ENCODE results near the gene TMEM94. TPM values are rescaled to one million over a fixed set of nuclear protein-coding genes. Genes with fewer than 3 reads are reported as not detected.
A peak's percentile ranks its signal among the peaks of the same experiment; 100 is the strongest.

Gene TMEM94
- total and polyA plus RNA-seq, 2 of the 13 experiments (the other 11 are each of a cell fraction or from before 2014, with no cell fraction given) = 32.6 to 134 TPM

GRCh38 chr17:75525806-75526554 lies 69.5 kb downstream of the TMEM94 start (continued):
- TF ChIP-seq NCOA5 (CRISPR knock-in tag; IDR thresholded peaks at IDR 0.05) (no peak), U2AF2 (IDR thresholded peaks at IDR 0.05; ENCODE audit: low read depth, low read length) (no peak), TAF15 (IDR thresholded peaks at IDR 0.05; ENCODE audit: low read depth, low read length, poor library complexity, severe bottlenecking) (no peak), ETV6 (CRISPR knock-in tag; conservative IDR thresholded peaks at IDR 0.05) (no peak), ZNF44 (CRISPR knock-in tag; IDR thresholded peaks at IDR 0.05) (no peak; the same call in 1 of the 2 replicates), JUNB (CRISPR knock-in tag; IDR thresholded peaks at IDR 0.05; ENCODE audit: borderline replicate concordance) (no peak), ZNF230 (CRISPR knock-in tag; IDR thresholded peaks at IDR 0.05) (no peak; the same call in 1 of the 2 replicates), ZNF784 (CRISPR knock-in tag; IDR thresholded peaks at IDR 0.05; ENCODE audit: borderline replicate concordance) (no peak), AKNA (CRISPR knock-in tag; IDR thresholded peaks at IDR 0.05; ENCODE audit: borderline replicate concordance) (no peak), KMT2A (CRISPR knock-in tag; IDR thresholded peaks at IDR 0.05) (no peak; the same call in 1 of the 2 replicates), RFX1 (IDR thresholded peaks at IDR 0.05) (no peak), ZNF713 (CRISPR knock-in tag; IDR thresholded peaks at IDR 0.05) (no peak), FOXK2 (IDR thresholded peaks at IDR 0.05) (no peak), MLXIP (CRISPR knock-in tag; IDR thresholded peaks at IDR 0.05; ENCODE audit: borderline replicate concordance) (no peak; the same call in 1 of the 2 replicates), SOX13 (IDR thresholded peaks at IDR 0.05) (no peak), SOX13 (CRISPR knock-in tag; conservative IDR thresholded peaks at IDR 0.05 in 1 of 2, IDR thresholded peaks at IDR 0.05 in 1 of 2) (no peak), ZNF317 (CRISPR knock-in tag; IDR thresholded peaks at IDR 0.05) (no peak), PCBP1 (IDR thresholded peaks at IDR 0.05; ENCODE audit: borderline replicate concordance, low read depth, low read length) (no peak), TSC22D2 (CRISPR knock-in tag; IDR thresholded peaks at IDR 0.05; ENCODE audit: borderline replicate concordance) (no peak; the same call in 1 of the 2 replicates), ZBTB44 (CRISPR knock-in tag; IDR thresholded peaks at IDR 0.05) (peak; percentile 59; the same call in 1 of the 2 replicates)

Data from HepG2 (cell line).